Retinal pigment epithelial cell (primary cell): ENCODE data around the gene NOX4.

Source experiments
- DNase-seq: peaks from one replicate; pipeline ENCODE4 v3.0.0-alpha.2; 2010; ENCODE audit warnings: low read depth
- H3K4me3 ChIP-seq: 2 replicates; pipeline ENCODE4 v1.5.1; 2011; ENCODE audit warnings: mild to moderate bottlenecking, low read length, control low read depth, moderate library complexity
- CTCF ChIP-seq: conservative IDR thresholded peaks from 2 replicates; pipeline ENCODE4 v1.5.1; 2011; ENCODE audit warnings: low read depth, low read length, control low read depth, inconsistent platforms

NOX4 gene

DNA sequence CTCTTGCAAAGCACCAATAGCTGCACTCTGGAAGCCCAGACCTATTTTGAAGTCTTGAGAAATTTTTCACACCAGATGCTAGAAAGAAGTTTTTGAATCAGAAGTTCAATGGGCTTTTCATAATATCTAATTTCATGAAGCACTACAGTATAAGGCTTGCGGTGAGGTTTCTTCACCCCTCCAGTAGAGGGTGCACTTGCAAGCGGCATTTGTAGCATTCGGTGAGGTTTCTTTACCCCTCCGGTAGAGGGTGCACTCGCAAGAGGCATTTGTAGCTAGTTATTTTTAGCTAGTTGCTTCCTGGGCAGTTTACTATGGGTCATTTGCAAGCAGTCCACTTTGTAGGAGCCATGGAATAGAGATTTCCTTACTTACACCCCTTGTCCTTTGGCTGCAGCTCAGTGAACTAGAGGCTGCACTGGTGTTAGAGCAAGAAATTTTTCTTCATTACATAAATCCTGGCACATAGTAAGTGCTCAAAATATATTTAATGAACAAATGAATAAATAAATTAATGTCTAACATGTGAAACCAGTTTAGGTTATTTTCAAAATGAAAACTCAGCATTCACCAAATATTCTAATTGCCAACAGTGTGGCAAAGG lies 7.8 kb upstream of the NOX4 start:
- H3K4me3 ChIP-seq, result no peak overlapping the region
- TF ChIP-seq CTCF, result peak; percentile 25
- no peak for DNase-seq

GRCh38 chr11:89495951-89496350 lies 4.8 kb upstream of the NOX4 start:
- H3K4me3 ChIP-seq, result no peak overlapping the region
- TF ChIP-seq CTCF, result no peak
- DNase-seq, result peak; percentile 99

- DNase-seq, result no peak
- TF ChIP-seq CTCF, result no peak
Measured at GRCh38 chr11:89493431-89493830, 2.3 kb upstream of the NOX4 start.

GRCh38 chr11:89490602-89490980 lies 584 bp downstream of the NOX4 start:
- H3K4me3 ChIP-seq, result peak overlapping the region; percentile 67
- DNase-seq, result no peak
- no peak for TF ChIP-seq CTCF

More at GRCh38 chr11:89493431-89493830, 2.3 kb upstream of the NOX4 start:
- no peak overlapping the region for H3K4me3 ChIP-seq

GRCh38 chr11:89489930-89490329 lies 1.2 kb downstream of the NOX4 start:
- peak; percentile 34 for DNase-seq
- H3K4me3 ChIP-seq, result peak overlapping the region; percentile 67

GRCh38 chr11:89487016-89487415 lies 4.2 kb downstream of the NOX4 start:
- no peak overlapping the region for H3K4me3 ChIP-seq
- DNase-seq, result no peak
- TF ChIP-seq CTCF, result no peak

More at GRCh38 chr11:89489930-89490329, 1.2 kb downstream of the NOX4 start:
- TF ChIP-seq CTCF, result no peak

GRCh38 chr11:89484896-89485295 lies 6.3 kb downstream of the NOX4 start:
- no peak overlapping the region for H3K4me3 ChIP-seq
- TF ChIP-seq CTCF, result no peak
- DNase-seq, result no peak
